ENCODE measurements around the gene SPA17.
A peak's percentile ranks its signal among the peaks of the same experiment; 100 is the strongest.

Gene SPA17

GRCh38 chr11:124722176-124722575, 48.5 kb downstream of the SPA17 start:
- no peak overlapping the region for H3K4me3 ChIP-seq (ENCODE audit: extremely low read depth, insufficient read depth, low read length, poor library complexity, severe bottlenecking)
- peaks cover 39% of the 10 kb centered on the region for H3K4me1 ChIP-seq (ENCODE audit: control insufficient read depth, insufficient read depth, low read length, poor library complexity, severe bottlenecking)
- WGBS, 2 experiments (ENCODE audit: insufficient coverage in 2 of 2) = 62 to 67% methylated on average over 5 to 6 of the region's 6 CpGs
- H3K36me3 ChIP-seq (ENCODE audit: control insufficient read depth, insufficient read depth, low read length) = no peaks in the 10 kb centered on the region
- no peaks in the 10 kb centered on the region for H3K9me3 ChIP-seq (ENCODE audit: control insufficient read depth, low read length)
- no peak overlapping the region for H3K27ac ChIP-seq (ENCODE audit: low read depth, low read length, severe bottlenecking)

DNA sequence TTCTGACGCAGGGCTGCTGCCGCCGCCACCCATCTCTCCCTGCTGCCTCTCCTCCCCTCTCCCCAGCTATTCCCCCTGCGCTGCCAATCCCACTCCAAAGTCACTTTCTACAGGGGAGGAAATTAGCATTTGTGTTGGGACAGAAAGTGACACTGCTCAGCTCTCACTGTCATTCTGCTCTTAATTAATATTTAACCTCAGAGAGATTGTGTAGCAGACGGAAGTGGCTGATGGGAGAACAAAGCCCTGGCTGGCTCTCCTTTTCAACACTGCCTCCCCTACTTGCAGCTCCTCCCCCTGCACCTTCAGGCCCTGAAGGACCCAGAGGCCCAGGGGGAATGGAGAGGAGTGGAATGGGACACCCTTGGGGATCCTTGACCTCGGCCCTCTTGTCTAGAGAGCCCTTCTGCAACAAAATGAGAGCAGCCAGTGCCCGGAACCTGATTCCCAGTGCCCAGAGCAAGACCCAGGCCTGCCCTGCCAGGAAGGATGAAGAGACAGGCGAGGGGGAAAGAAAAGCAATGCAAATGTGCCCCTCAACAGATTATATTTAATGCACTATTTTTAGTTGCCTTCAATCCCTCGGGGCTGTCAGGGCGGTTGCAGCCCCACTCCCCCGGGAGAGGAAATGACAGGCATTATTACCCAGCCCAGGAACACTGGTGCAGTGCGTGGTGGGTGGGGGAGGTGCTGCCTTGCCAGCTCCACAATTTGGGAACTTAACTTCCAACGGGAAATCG, 51.4 kb downstream of the SPA17 start:
- peaks cover 24% of the 10 kb centered on the region for H3K4me1 ChIP-seq (ENCODE audit: control insufficient read depth, insufficient read depth, low read length, poor library complexity, severe bottlenecking)
- no peak overlapping the region for H3K4me3 ChIP-seq (ENCODE audit: extremely low read depth, insufficient read depth, low read length, poor library complexity, severe bottlenecking)
- H3K36me3 ChIP-seq (ENCODE audit: control insufficient read depth, insufficient read depth, low read length) = no peaks in the 10 kb centered on the region
- H3K27ac ChIP-seq (ENCODE audit: low read depth, low read length, severe bottlenecking) = peak overlapping the region; percentile 70
- 29 to 45% methylated on average over 1 to 10 of the region's 14 CpGs for WGBS, 2 experiments (ENCODE audit: insufficient coverage in 2 of 2)
- H3K9me3 ChIP-seq (ENCODE audit: control insufficient read depth, low read length) = no peaks in the 10 kb centered on the region

GRCh38 chr11:124725719-124726105, 52.0 kb downstream of the SPA17 start:
- WGBS, 2 experiments (ENCODE audit: insufficient coverage in 2 of 2) = 18 to 34% methylated on average over 4 to 6 of the region's 6 CpGs
- peak overlapping the region; percentile 70 for H3K27ac ChIP-seq (ENCODE audit: low read depth, low read length, severe bottlenecking)
- no peaks in the 10 kb centered on the region for H3K9me3 ChIP-seq (ENCODE audit: control insufficient read depth, low read length)
- H3K36me3 ChIP-seq (ENCODE audit: control insufficient read depth, insufficient read depth, low read length) = no peaks in the 10 kb centered on the region
- no peak overlapping the region for H3K4me3 ChIP-seq (ENCODE audit: extremely low read depth, insufficient read depth, low read length, poor library complexity, severe bottlenecking)
- peaks cover 24% of the 10 kb centered on the region for H3K4me1 ChIP-seq (ENCODE audit: control insufficient read depth, insufficient read depth, low read length, poor library complexity, severe bottlenecking)

DNA sequence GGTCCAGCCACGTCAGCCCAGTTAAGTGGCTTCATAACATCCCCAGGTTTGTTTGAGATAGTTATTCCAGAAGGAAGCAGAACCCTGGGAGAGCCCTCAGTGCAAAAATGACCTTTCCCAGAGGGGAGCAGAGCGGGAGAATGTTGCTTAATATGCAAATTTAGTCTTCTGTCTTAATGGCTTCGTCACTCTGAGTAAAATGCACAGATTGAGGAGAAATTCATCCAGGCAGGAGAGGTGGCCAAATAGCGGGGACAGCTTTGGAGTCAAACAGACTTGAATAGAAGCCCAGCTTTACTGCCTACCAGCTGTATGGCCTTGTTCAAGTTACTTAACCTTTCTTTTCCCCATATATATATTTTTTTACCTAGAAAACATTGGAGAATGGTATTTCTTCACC, 53.8 kb downstream of the SPA17 start:
- H3K9me3 ChIP-seq (ENCODE audit: control insufficient read depth, low read length) = no peaks in the 10 kb centered on the region
- H3K36me3 ChIP-seq (ENCODE audit: control insufficient read depth, insufficient read depth, low read length) = no peaks in the 10 kb centered on the region
- peaks cover 16% of the 10 kb centered on the region for H3K4me1 ChIP-seq (ENCODE audit: control insufficient read depth, insufficient read depth, low read length, poor library complexity, severe bottlenecking)
- WGBS, 2 experiments (ENCODE audit: insufficient coverage in 2 of 2) = 75 to 87% methylated on average over 3 to 4 of the region's 4 CpGs
- H3K4me3 ChIP-seq (ENCODE audit: extremely low read depth, insufficient read depth, low read length, poor library complexity, severe bottlenecking) = no peak overlapping the region
- no peak overlapping the region for H3K27ac ChIP-seq (ENCODE audit: low read depth, low read length, severe bottlenecking)

- Histone ChIP-seq H3K9me3 (ENCODE audit: control insufficient read depth, low read length) (no peaks in the 10 kb centered on the region), H3K36me3 (ENCODE audit: control insufficient read depth, insufficient read depth, low read length) (no peaks in the 10 kb centered on the region), H3K27ac (ENCODE audit: low read depth, low read length, severe bottlenecking) (no peak overlapping the region), H3K4me3 (ENCODE audit: extremely low read depth, insufficient read depth, low read length, poor library complexity, severe bottlenecking) (no peak overlapping the region), H3K4me1 (ENCODE audit: control insufficient read depth, insufficient read depth, low read length, poor library complexity, severe bottlenecking) (peaks cover 16% of the 10 kb centered on the region)
- no CpG with 5 or more reads among the region's 2 CpGs for WGBS, 2 experiments (ENCODE audit: insufficient coverage in 2 of 2)
Measured at GRCh38 chr11:124728134-124728533, 54.4 kb downstream of the SPA17 start.

GRCh38 chr11:124729571-124729970, 55.9 kb downstream of the SPA17 start:
- no peaks in the 10 kb centered on the region for H3K9me3 ChIP-seq (ENCODE audit: control insufficient read depth, low read length)
- peaks cover 16% of the 10 kb centered on the region for H3K4me1 ChIP-seq (ENCODE audit: control insufficient read depth, insufficient read depth, low read length, poor library complexity, severe bottlenecking)
- 89 to 93% methylated on average over 2 to 3 of the region's 4 CpGs for WGBS, 2 experiments (ENCODE audit: insufficient coverage in 2 of 2)
- H3K36me3 ChIP-seq (ENCODE audit: control insufficient read depth, insufficient read depth, low read length) = no peaks in the 10 kb centered on the region
- H3K27ac ChIP-seq (ENCODE audit: low read depth, low read length, severe bottlenecking) = no peak overlapping the region
- H3K4me3 ChIP-seq (ENCODE audit: extremely low read depth, insufficient read depth, low read length, poor library complexity, severe bottlenecking) = no peak overlapping the region

DNA sequence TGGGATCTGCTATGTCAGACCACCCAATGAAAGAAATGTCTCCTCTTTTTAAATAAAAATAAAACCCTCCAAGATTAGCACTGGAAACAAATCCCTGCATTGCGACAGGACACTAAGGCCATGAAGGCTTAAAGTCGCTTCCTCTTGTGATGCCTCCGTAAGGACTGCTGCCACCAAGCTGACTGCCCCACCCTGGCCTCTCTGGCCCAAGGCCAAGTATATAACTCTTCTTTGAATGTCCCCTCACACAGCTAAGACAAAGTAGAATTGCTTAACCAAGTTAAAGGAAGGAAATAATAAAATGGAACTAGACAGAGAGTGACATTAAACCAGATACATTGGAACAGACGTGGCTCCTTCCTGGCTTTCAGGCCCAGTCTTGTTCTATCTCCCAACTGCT, 58.5 kb downstream of the SPA17 start:
- H3K4me3 ChIP-seq (ENCODE audit: extremely low read depth, insufficient read depth, low read length, poor library complexity, severe bottlenecking) = no peak overlapping the region
- no peaks in the 10 kb centered on the region for H3K9me3 ChIP-seq (ENCODE audit: control insufficient read depth, low read length)
- no peaks in the 10 kb centered on the region for H3K4me1 ChIP-seq (ENCODE audit: control insufficient read depth, insufficient read depth, low read length, poor library complexity, severe bottlenecking)
- no peak overlapping the region for H3K27ac ChIP-seq (ENCODE audit: low read depth, low read length, severe bottlenecking)
- 80 to 88% methylated on average over 1 to 3 of the region's 4 CpGs for WGBS, 2 experiments (ENCODE audit: insufficient coverage in 2 of 2)
- H3K36me3 ChIP-seq (ENCODE audit: control insufficient read depth, insufficient read depth, low read length) = no peaks in the 10 kb centered on the region

DNA sequence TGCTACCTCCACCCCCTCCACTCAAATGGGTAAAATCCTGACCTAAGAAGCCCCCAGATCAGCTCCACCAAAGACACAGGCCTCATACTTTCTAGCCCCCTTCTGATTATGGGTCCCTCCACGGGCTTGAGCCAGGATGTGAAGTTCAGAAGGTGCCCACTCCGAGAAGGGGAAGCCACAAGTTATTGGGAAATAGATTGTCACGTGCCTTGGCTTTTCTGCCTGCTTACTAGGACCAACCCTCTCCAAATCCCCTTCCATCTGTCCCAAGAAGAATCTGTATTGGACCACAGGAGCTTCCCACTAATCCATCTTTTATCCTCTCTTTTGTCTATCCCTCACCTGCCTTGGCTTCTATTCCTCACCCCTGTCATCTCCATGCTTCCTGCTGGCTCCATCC, 63.0 kb downstream of the SPA17 start:
- Histone ChIP-seq H3K9me3 (ENCODE audit: control insufficient read depth, low read length) (no peaks in the 10 kb centered on the region), H3K36me3 (ENCODE audit: control insufficient read depth, insufficient read depth, low read length) (no peaks in the 10 kb centered on the region), H3K4me1 (ENCODE audit: control insufficient read depth, insufficient read depth, low read length, poor library complexity, severe bottlenecking) (peaks cover 15% of the 10 kb centered on the region), H3K27ac (ENCODE audit: low read depth, low read length, severe bottlenecking) (no peak overlapping the region), H3K4me3 (ENCODE audit: extremely low read depth, insufficient read depth, low read length, poor library complexity, severe bottlenecking) (no peak overlapping the region)
- 90 to 92% methylated on average over 2 to 3 of the region's 3 CpGs for WGBS, 2 experiments (ENCODE audit: insufficient coverage in 2 of 2)

DNA sequence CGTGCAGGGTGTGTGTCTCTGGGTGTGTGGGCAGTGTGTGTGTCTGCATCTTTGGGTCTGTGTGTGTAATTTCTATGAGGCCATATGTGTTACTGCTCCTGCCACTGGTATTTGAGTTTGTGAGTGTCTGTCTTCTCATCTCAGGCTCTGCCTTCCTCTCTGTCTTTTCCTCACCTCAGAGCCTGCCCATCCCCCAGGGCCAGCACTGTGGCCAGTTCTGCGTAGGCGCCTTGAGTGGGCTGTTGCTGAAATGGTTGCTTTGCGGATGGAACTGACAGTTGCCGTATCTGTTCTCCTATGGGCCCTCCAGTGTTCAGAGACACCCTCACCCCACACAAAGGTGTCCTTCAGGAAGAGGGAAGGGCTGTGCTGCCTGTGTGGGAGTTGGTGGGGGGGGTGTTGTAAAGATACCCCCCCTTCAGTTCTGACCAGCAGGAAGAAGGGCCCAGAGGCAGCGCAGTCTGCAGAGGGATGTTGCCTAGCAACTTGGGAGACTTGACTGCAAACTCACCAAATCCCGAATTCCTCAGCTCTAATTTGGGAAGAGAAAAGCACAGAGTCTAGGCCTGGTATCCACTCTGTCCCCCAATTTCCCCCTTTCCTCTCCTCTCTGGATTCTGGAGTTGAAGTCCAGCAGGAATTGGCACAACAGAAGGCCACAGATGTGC, 64.1 kb downstream of the SPA17 start:
- 28 to 42% methylated on average over 2 of the region's 7 CpGs for WGBS, 2 experiments (ENCODE audit: insufficient coverage in 2 of 2)
- Histone ChIP-seq H3K27ac (ENCODE audit: low read depth, low read length, severe bottlenecking) (no peak overlapping the region), H3K4me1 (ENCODE audit: control insufficient read depth, insufficient read depth, low read length, poor library complexity, severe bottlenecking) (peaks cover 18% of the 10 kb centered on the region), H3K36me3 (ENCODE audit: control insufficient read depth, insufficient read depth, low read length) (peaks cover 4% of the 10 kb centered on the region), H3K4me3 (ENCODE audit: extremely low read depth, insufficient read depth, low read length, poor library complexity, severe bottlenecking) (no peak overlapping the region), H3K9me3 (ENCODE audit: control insufficient read depth, low read length) (no peaks in the 10 kb centered on the region)

DNA sequence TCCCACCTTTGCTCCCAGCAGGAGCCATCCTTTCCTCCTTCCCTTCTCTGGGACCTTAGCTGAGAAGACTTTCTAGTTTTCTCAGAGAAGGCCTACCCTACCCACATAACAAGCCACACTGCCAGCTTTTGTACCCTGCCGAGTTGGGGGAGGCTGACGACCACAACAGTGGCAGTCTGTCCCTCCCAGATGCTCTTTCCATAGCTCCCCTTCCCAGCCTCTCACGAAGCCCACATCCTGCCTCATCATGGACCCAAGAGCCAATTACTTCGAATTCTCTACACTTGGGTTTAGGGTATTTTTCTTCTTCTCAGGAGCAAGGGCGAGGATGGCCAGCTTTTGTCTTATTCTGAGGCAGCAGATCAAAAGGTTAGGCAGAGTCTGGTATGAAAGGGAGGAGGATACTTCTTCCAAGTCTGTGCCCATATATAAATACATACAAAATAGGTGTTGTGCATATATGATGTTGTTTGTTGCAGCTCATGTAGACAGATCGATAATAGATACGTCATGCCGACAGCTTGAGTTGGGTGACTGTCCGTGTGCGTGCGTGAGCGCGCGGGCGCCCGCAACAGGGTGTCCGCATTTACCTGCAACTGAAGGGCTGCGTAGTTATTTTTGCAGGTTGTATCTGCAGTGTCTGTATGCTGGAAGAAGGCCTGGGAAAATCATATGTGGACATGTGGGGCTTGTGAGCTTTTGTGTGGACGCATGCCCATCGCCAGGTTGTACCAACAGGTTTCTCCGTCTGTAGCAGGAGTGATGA, 65.2 kb downstream of the SPA17 start:
- H3K4me3 ChIP-seq (ENCODE audit: extremely low read depth, insufficient read depth, low read length, poor library complexity, severe bottlenecking) = no peak overlapping the region
- no peaks in the 10 kb centered on the region for H3K9me3 ChIP-seq (ENCODE audit: control insufficient read depth, low read length)
- WGBS, 2 experiments (ENCODE audit: insufficient coverage in 2 of 2) = 92 to 94% methylated on average over 14 to 18 of the region's 21 CpGs
- peaks cover 4% of the 10 kb centered on the region for H3K36me3 ChIP-seq (ENCODE audit: control insufficient read depth, insufficient read depth, low read length)
- peaks cover 18% of the 10 kb centered on the region for H3K4me1 ChIP-seq (ENCODE audit: control insufficient read depth, insufficient read depth, low read length, poor library complexity, severe bottlenecking)
- no peak overlapping the region for H3K27ac ChIP-seq (ENCODE audit: low read depth, low read length, severe bottlenecking)
